GM08714 (cell line): ENCODE results near the gene TBC1D10A.

Experiments
- H3K4me3 ChIP-seq: fragments of 200-500 bp; sonication (Bioruptor generic); 2 replicates; pipeline ENCODE4 v1.5.1; 2014; ENCODE audit warnings: mild to moderate bottlenecking, low read length, inconsistent platforms
- ZNF274 ChIP-seq: IDR thresholded peaks from 2 replicates; pipeline ENCODE4 v1.6.1; 2012; ENCODE audit warnings: mild to moderate bottlenecking, low read depth, low read length

The TBC1D10A gene

GRCh38 chr22:30318799-30319419 lies 7.8 kb downstream of the TBC1D10A start:
- no peak overlapping the region for H3K4me3 ChIP-seq
- no peak for TF ChIP-seq ZNF274

GRCh38 chr22:30317778-30318177 lies 9.0 kb downstream of the TBC1D10A start:
- no peak overlapping the region for H3K4me3 ChIP-seq
- TF ChIP-seq ZNF274, result no peak

GRCh38 chr22:30315962-30316576 lies 10.7 kb downstream of the TBC1D10A start:
- no peak overlapping the region for H3K4me3 ChIP-seq
- no peak for TF ChIP-seq ZNF274

- H3K4me3 ChIP-seq, result no peak overlapping the region
- no peak for TF ChIP-seq ZNF274
These were observed 11.8 kb downstream of the TBC1D10A start for GRCh38 chr22:30314915-30315314.

GRCh38 chr22:30313527-30314363 lies 13.0 kb downstream of the TBC1D10A start:
- TF ChIP-seq ZNF274, result no peak
- no peak overlapping the region for H3K4me3 ChIP-seq

- no peak overlapping the region for H3K4me3 ChIP-seq
- no peak for TF ChIP-seq ZNF274
These were observed 14.7 kb downstream of the TBC1D10A start for GRCh38 chr22:30312053-30312452.

- H3K4me3 ChIP-seq, result peak overlapping the region; percentile 3; the same call in 1 of the 2 replicates
- TF ChIP-seq ZNF274, result no peak
These were observed 15.6 kb downstream of the TBC1D10A start for GRCh38 chr22:30310881-30311771.

GRCh38 chr22:30309951-30310741 lies 16.6 kb downstream of the TBC1D10A start:
- H3K4me3 ChIP-seq, result peak overlapping the region; percentile 3; the same call in 1 of the 2 replicates
- no peak for TF ChIP-seq ZNF274

GRCh38 chr22:30308518-30309230 lies 18.1 kb downstream of the TBC1D10A start:
- no peak overlapping the region for H3K4me3 ChIP-seq
- no peak for TF ChIP-seq ZNF274

GRCh38 chr22:30308093-30308492 lies 18.6 kb downstream of the TBC1D10A start:
- no peak for TF ChIP-seq ZNF274
- no peak overlapping the region for H3K4me3 ChIP-seq

- no peak overlapping the region; the same call in 1 of the 2 replicates for H3K4me3 ChIP-seq
- TF ChIP-seq ZNF274, result no peak
These were observed 19.6 kb downstream of the TBC1D10A start for GRCh38 chr22:30307041-30307574.

GRCh38 chr22:30306627-30307011 lies 20.1 kb downstream of the TBC1D10A start:
- TF ChIP-seq ZNF274, result no peak
- H3K4me3 ChIP-seq, result no peak overlapping the region; the same call in 1 of the 2 replicates
